ENCODE results near the gene MTUS2. TPM values are rescaled to one million over a fixed set of nuclear protein-coding genes. Genes with fewer than 3 reads are reported as not detected.

Gene MTUS2
- total and polyA plus RNA-seq, 2 donors (not counting 3 experiments of a cell fraction or from before 2014, with no cell fraction given), result not detected

GRCh38 chr13:29020314-29020713 is 200.2 kb downstream of the MTUS2 start:
- Histone ChIP-seq H3K4me1 (ENCODE audit: control insufficient read depth, extremely low read depth, insufficient read depth, low read length) (no peaks in the 10 kb centered on the region), H3K27me3 (ENCODE audit: control insufficient read depth in 2 of 2, insufficient read depth in 2 of 2, low read length in 2 of 2) (no peaks in the 10 kb centered on the region), H4K20me1 (replicated peaks; ENCODE audit: control insufficient read depth, extremely low read depth, insufficient read depth, low read length) (no peaks in the 10 kb centered on the region), H3K9ac (replicated peaks; ENCODE audit: extremely low read depth, insufficient read depth, low read length) (no peak overlapping the region), H3K9me3 (replicated peaks; ENCODE audit: control insufficient read depth, insufficient read depth, low read length) (no peaks in the 10 kb centered on the region), H3K79me2 (ENCODE audit: control insufficient read depth, insufficient read depth, low read length) (no peaks in the 10 kb centered on the region), H3K9me1 (replicated peaks; ENCODE audit: control insufficient read depth, extremely low read depth, insufficient read depth, low read length) (no peaks in the 10 kb centered on the region), H3K27ac (ENCODE audit: insufficient read depth, low read depth, low read length) (no peak overlapping the region), H3K4me2 (ENCODE audit: insufficient read depth, low read length) (no peak overlapping the region), H2AFZ (ENCODE audit: low read depth, low read length) (no peak overlapping the region), H3K4me3 (replicated peaks in 1 of 3; ENCODE audit: insufficient read depth in 1 of 3, low read depth in 1 of 3, low read length in 3 of 3) (no peak overlapping the region), H3K36me3 (ENCODE audit: control insufficient read depth in 2 of 2, extremely low read depth in 1 of 2, insufficient read depth in 2 of 2, low read length in 2 of 2) (no peaks in the 10 kb centered on the region)
- intact Hi-C loops (cut with micrococcal nuclease), result no loop called here
- BruUV-seq (replicated peaks), result no TSS peak
- ChIA-PET CTCF (no interaction called here), POLR2A (no interaction called here)
- TF ChIP-seq POLR2A (IDR thresholded peaks at IDR 0.05; ENCODE audit: low read depth, low read length) (no peak), GATA2 (IDR thresholded peaks at IDR 0.05; ENCODE audit: insufficient read depth, insufficient read length, low read depth, low read length) (no peak), MYC (IDR thresholded peaks at IDR 0.05; ENCODE audit: low read depth, low read length) (no peak), POLR2AphosphoS5 (IDR thresholded peaks at IDR 0.05; ENCODE audit: insufficient read depth, low read depth, low read length) (no peak), JUN (IDR thresholded peaks at IDR 0.05; ENCODE audit: borderline replicate concordance, insufficient read depth, insufficient read length, low read depth) (no peak), CTCF (IDR thresholded peaks at IDR 0.05; ENCODE audit: extremely low read depth in 1 of 2, insufficient read depth in 1 of 2, low read depth in 1 of 2, low read length in 2 of 2) (no peak), EZH2 (IDR thresholded peaks at IDR 0.05; ENCODE audit: borderline replicate concordance, low read depth, low read length, severe bottlenecking) (no peak), FOS (IDR thresholded peaks at IDR 0.05; ENCODE audit: borderline replicate concordance, insufficient read depth, low read length) (no peak), MAX (IDR thresholded peaks at IDR 0.05; ENCODE audit: insufficient read depth, insufficient read length) (no peak)
- DNase-seq (ENCODE audit: low read depth, low spot score), result no peak
- dilution Hi-C loops (cut with MboI; ENCODE audit: extremely low pct_ligation_motif_present, low sequenced_read_pairs), result no loop called here
- FAIRE-seq, result no peak
